Keratinocyte (primary cell): ENCODE measurements around the gene SH2D6. TPM values are rescaled to one million over a fixed set of nuclear protein-coding genes. Genes with fewer than 3 reads are reported as not detected.
A peak's percentile ranks its signal among the peaks of the same experiment; 100 is the strongest.
"Not testable (repeated sequence)": the region's sequence is repeated elsewhere in the genome, so short reads cannot be mapped to it uniquely, and the experiment has no call there.

ENCODE experiments used
- DNase-seq: peaks from one replicate; pipeline ENCODE4 v3.0.0-alpha.2; 2011; ENCODE audit warnings: low read depth, missing footprints, low spot score
- FAIRE-seq: peaks from 2 replicates; lab custom pipeline; 2011; peaks lifted over from hg19 to GRCh38; lab: Jason Lieb, UNC
- H2AFZ ChIP-seq: 2 replicates; pipeline ENCODE4 v1.6.0; 2012; ENCODE audit warnings: low read length, control low read depth, inconsistent platforms; ENCODE audit not compliant: control insufficient read depth
- H3K27ac ChIP-seq: 2 replicates; pipeline ENCODE4 v1.5.1; 2011; ENCODE audit warnings: low read length; ENCODE audit not compliant: control insufficient read depth, insufficient read depth
- H3K27me3 ChIP-seq: 3 replicates; pipeline ENCODE4 v1.6.0; 2011; ENCODE audit warnings: low read length; ENCODE audit not compliant: control insufficient read depth, insufficient read depth; ENCODE audit errors: extremely low read depth
- H3K36me3 ChIP-seq, 2 experiments: 2 replicates in 1 of 2; 3 replicates in 1 of 2; pipeline ENCODE4 v1.5.1; 2011; ENCODE audit warnings: low read length in 2 of 2, mild to moderate bottlenecking in 1 of 2; ENCODE audit not compliant: control insufficient read depth in 2 of 2, insufficient read depth in 2 of 2; ENCODE audit errors: extremely low read depth in 1 of 2
- H3K4me1 ChIP-seq: 3 replicates; pipeline ENCODE4 v1.5.1; 2011; ENCODE audit warnings: low read length; ENCODE audit not compliant: control insufficient read depth, insufficient read depth; ENCODE audit errors: extremely low read depth
- H3K4me2 ChIP-seq: 3 replicates; pipeline ENCODE4 v1.6.0; 2011; ENCODE audit warnings: low read depth, low read length; ENCODE audit not compliant: control insufficient read depth, insufficient read depth; ENCODE audit errors: extremely low read depth
- H3K4me3 ChIP-seq, 3 experiments: fragments of 200-600 bp in 1 of 3; sonication (generic) in 1 of 3; 2 replicates in 2 of 3; 3 replicates in 1 of 3; pipeline ENCODE4 v1.5.1; 2011 to 2016; ENCODE audit warnings: low read length in 3 of 3, mild to moderate bottlenecking in 3 of 3, control low read depth in 2 of 3, inconsistent platforms in 1 of 3, low read depth in 1 of 3, mixed read lengths in 1 of 3, mixed run types in 1 of 3, moderate library complexity in 1 of 3; ENCODE audit not compliant: control insufficient read depth in 2 of 3, insufficient read depth in 2 of 3; ENCODE audit errors: extremely low read depth in 1 of 3
- H3K79me2 ChIP-seq: 2 replicates; pipeline ENCODE4 v1.6.0; 2012; ENCODE audit warnings: low read length; ENCODE audit not compliant: control insufficient read depth, insufficient read depth
- H3K9ac ChIP-seq: 3 replicates; pipeline ENCODE4 v1.6.0; 2011; ENCODE audit warnings: low read length; ENCODE audit not compliant: control insufficient read depth, insufficient read depth; ENCODE audit errors: extremely low read depth
- H3K9me1 ChIP-seq: 3 replicates; pipeline ENCODE4 v1.6.0; 2011; ENCODE audit warnings: low read length; ENCODE audit not compliant: control insufficient read depth, insufficient read depth; ENCODE audit errors: extremely low read depth
- H3K9me3 ChIP-seq: 2 replicates; pipeline ENCODE4 v1.5.1; 2012; ENCODE audit warnings: low read depth, low read length; ENCODE audit not compliant: control insufficient read depth
- H4K20me1 ChIP-seq: 3 replicates; pipeline ENCODE4 v1.6.0; 2011; ENCODE audit warnings: low read length; ENCODE audit not compliant: control insufficient read depth, insufficient read depth; ENCODE audit errors: extremely low read depth
- CTCF ChIP-seq, 3 experiments: IDR thresholded peaks in 1 of 3; conservative IDR thresholded peaks in 1 of 3; optimal IDR thresholded peaks in 1 of 3; 2 replicates in 2 of 3; 3 replicates in 1 of 3; pipeline versions ENCODE3 to v1.5.1; 2011; ENCODE audit warnings: low read length in 3 of 3, mild to moderate bottlenecking in 3 of 3, moderate library complexity in 2 of 3, control low read depth in 1 of 3, inconsistent platforms in 1 of 3; ENCODE audit not compliant: insufficient read depth in 2 of 3; ENCODE audit errors: extremely low read depth in 1 of 3
- EZH2 ChIP-seq: IDR thresholded peaks from one replicate; pipeline ENCODE4 v1.6.1; 2012; ENCODE audit warnings: inconsistent platforms, mild to moderate bottlenecking, low read length, moderate library complexity
- dilution Hi-C: fragments of 300-500 bp; cut with MboI; formaldehyde crosslinking; loops from one replicate; pipeline ENCODE4 v1.7.0; 2020; ENCODE audit warnings: low sequenced_read_pairs; ENCODE audit not compliant: extremely low pct_ligation_motif_present
- polyA plus RNA-seq, 5 experiments: library from polyadenylated mRNA; depleted of rRNA in 3 of 5; stranded (reverse) in 3 of 5; stranded (forward) in 1 of 5; unstranded in 1 of 5; fragments of >200 nt; gene quantifications; 1 replicate in 1 of 5; 2 replicates in 3 of 5; 3 replicates in 1 of 5; pipeline versions ENCODE4 v1.2.1 to v1.2.3, GENCODE V29; 2011 to 2012; ENCODE audit warnings: missing spikeins in 2 of 5, low read depth in 1 of 5, low replicate concordance in 1 of 5

Gene SH2D6
- polyA plus RNA-seq, 1 donor (not counting 4 experiments of a cell fraction or from before 2014, with no cell fraction given), result 0.10 TPM

DNA sequence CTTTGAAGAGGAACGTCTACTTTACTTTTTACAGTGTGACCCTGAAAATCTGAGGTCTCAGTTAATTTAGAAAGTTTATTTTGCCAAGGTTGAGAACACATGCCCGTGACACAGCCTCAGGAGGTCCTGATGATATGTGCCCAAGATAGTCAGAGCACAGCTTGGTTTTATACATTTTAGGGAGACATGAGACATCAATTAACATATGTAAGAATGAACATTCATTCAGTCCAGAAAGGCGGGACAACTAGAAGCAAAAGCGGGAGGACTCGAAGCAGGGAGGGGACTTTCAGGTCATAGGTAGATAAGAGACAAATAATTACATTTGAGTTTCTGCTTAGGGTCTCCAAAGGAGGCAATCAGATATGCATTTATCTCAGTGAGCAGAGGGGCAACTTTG, 40.3 kb upstream of the SH2D6 start:
- Histone ChIP-seq H3K27ac (peak overlapping the region; percentile 24), H3K4me2 (peak overlapping the region; percentile 52), H3K79me2 (no peaks in the 10 kb centered on the region), H3K4me3 (peak overlapping the region in 1 of 3 experiments; percentile 27), H3K36me3 (no peaks in the 10 kb centered on the region), H3K9ac (no peak overlapping the region), H2AFZ (no peak overlapping the region), H3K9me3 (no peaks in the 10 kb centered on the region), H4K20me1 (no peaks in the 10 kb centered on the region), H3K4me1 (peaks cover 33% of the 10 kb centered on the region), H3K9me1 (no peaks in the 10 kb centered on the region), H3K27me3 (no peaks in the 10 kb centered on the region)
- TF ChIP-seq CTCF (optimal IDR thresholded peaks at IDR 0.05 in 1 of 3, IDR thresholded peaks at IDR 0.05 in 1 of 3, conservative IDR thresholded peaks at IDR 0.05 in 1 of 3; ENCODE audit: extremely low read depth in 1 of 3, insufficient read depth in 2 of 3, low read length in 3 of 3) (no peak), EZH2 (no peak)
- no peak for DNase-seq
- dilution Hi-C loops, result no loop called here
- no peak for FAIRE-seq

DNA sequence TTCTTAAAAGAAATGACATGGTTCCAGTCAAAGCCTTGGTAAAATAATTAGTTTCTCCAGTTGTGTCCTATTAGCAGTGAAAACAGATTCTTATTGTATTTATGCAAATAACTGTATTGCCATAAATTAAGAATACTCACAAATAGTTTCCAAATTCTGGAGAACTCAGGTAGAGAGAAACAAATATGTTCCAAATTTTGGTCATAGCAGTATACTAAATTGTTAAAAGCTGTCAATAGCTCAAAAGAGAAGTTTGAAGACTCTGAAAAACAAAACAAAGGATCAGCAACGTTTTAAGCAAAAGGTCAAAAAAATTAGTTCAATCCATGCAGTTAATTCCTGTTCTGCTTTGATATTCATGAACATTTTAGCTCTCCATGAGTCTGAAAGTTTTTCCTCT, 38.5 kb upstream of the SH2D6 start:
- peaks cover 3 to 5% of the 10 kb centered on the region in 2 experiments for H3K36me3 ChIP-seq

DNA sequence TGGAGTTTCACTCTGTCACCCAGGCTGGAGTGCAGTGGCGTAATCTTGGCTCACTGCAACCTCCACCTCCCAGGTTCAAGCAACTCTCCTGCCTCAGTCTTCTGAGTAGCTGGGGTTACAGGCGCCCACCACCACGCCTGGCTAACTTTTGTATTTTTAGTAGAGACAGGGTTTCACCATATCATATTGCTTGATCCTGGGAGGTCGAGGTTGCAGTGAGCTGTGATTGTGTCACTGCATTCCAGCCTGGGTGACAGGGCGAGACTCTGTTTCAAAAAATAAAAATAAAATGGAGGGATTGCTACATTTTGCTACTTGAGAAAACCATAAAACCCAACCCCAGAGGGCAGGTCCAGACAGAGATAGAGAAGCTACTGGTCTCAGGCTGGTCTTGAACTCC, 35.4 kb upstream of the SH2D6 start:
- H3K9me3 ChIP-seq, DNase-seq, H3K4me2 ChIP-seq, H3K9me1 ChIP-seq, H3K4me1 ChIP-seq, H3K27me3 ChIP-seq, H3K27ac ChIP-seq, FAIRE-seq, H3K4me3 ChIP-seq, H3K9ac ChIP-seq, H2AFZ ChIP-seq, dilution Hi-C loops, H4K20me1 ChIP-seq, H3K79me2 ChIP-seq: not testable (repeated sequence)
- H3K36me3 ChIP-seq, result peaks cover 7 to 13% of the 10 kb centered on the region in 2 experiments

More for the DNA sequence above, 38.5 kb upstream of the SH2D6 start:
- no peak overlapping the region for H3K9ac ChIP-seq
- no peaks in the 10 kb centered on the region for H4K20me1 ChIP-seq
- H2AFZ ChIP-seq, result no peak overlapping the region
- dilution Hi-C loops, result no loop called here
- TF ChIP-seq EZH2 (no peak), CTCF (optimal IDR thresholded peaks at IDR 0.05 in 1 of 3, IDR thresholded peaks at IDR 0.05 in 1 of 3, conservative IDR thresholded peaks at IDR 0.05 in 1 of 3; ENCODE audit: extremely low read depth in 1 of 3, insufficient read depth in 2 of 3, low read length in 3 of 3) (no peak)
- H3K4me3 ChIP-seq, result no peak overlapping the region
- H3K4me2 ChIP-seq, result no peak overlapping the region
- no peaks in the 10 kb centered on the region for H3K27me3 ChIP-seq
- DNase-seq (no peak), FAIRE-seq (no peak)
- H3K9me1 ChIP-seq, result no peaks in the 10 kb centered on the region
- H3K9me3 ChIP-seq, result no peaks in the 10 kb centered on the region
- no peak overlapping the region for H3K27ac ChIP-seq
- H3K79me2 ChIP-seq, result no peaks in the 10 kb centered on the region
- peaks cover 30% of the 10 kb centered on the region for H3K4me1 ChIP-seq
